B cell (primary cell): Measurements from ENCODE around the gene KIF23. TPM values are rescaled to one million over a fixed set of nuclear protein-coding genes. Genes with fewer than 3 reads are reported as not detected.

Source experiments
- ATAC-seq: fragments of 200-7000 bp; cut with Tn5 transposase; one replicate; pipeline ENCODE4 v1.10.0; 2021; ENCODE audit warnings: low read depth, mild to moderate bottlenecking, moderate number of reproducible peaks, moderate library complexity
- CTCF ChIA-PET: fragments of 350-600 bp; sonication (Branson Sonifier 250); formaldehyde crosslinking; loops from one replicate; lab custom pipeline; 2021; ENCODE audit warnings: antibody characterized with exemption, inconsistent platforms; lab: Charles Lee
- POLR2A ChIA-PET: fragments of 350-600 bp; sonication (Branson Sonifier 250); formaldehyde crosslinking; loops from one replicate; lab custom pipeline; 2021; ENCODE audit warnings: antibody characterized with exemption; lab: Charles Lee
- DNase-seq: peaks from one replicate; pipeline ENCODE4 v3.0.0; 2013
- H2AFZ ChIP-seq: 2 replicates; pipeline ENCODE4 v1.6.1; 2012; ENCODE audit warnings: mild to moderate bottlenecking, low read depth, low read length; ENCODE audit not compliant: insufficient read depth, poor library complexity, severe bottlenecking
- H3K27ac ChIP-seq, 2 donors: 1 replicate in 1 of 2; 2 replicates in 1 of 2; pipeline ENCODE4 v1.5.1; 2012 to 2013; ENCODE audit warnings: low read length in 2 of 2, mild to moderate bottlenecking in 2 of 2, moderate library complexity in 1 of 2
- H3K27me3 ChIP-seq, 4 experiments: fragments of 200-600 bp in 1 of 4; sonication (generic) in 1 of 4; replicated peaks in 1 of 4; 1 replicate in 2 of 4; 2 replicates in 2 of 4; pipeline versions ENCODE4 v1.6.1 to v1.7.0; 2013 to 2016; ENCODE audit warnings: low read length in 3 of 4, mild to moderate bottlenecking in 2 of 4, mixed read lengths in 1 of 4, moderate library complexity in 1 of 4; ENCODE audit not compliant: insufficient read depth in 4 of 4, control insufficient read depth in 3 of 4; ENCODE audit errors: control extremely low read depth in 1 of 4
- H3K36me3 ChIP-seq, 2 experiments: replicated peaks in 1 of 2; 1 replicate in 1 of 2; 2 replicates in 1 of 2; pipeline versions ENCODE4 v1.6.1 to v1.7.1; 2013; ENCODE audit warnings: low read length in 1 of 2; ENCODE audit not compliant: insufficient read depth in 2 of 2, control insufficient read depth in 1 of 2; ENCODE audit errors: control extremely low read depth in 1 of 2, extremely low read depth in 1 of 2
- H3K4me1 ChIP-seq, 2 donors: fragments of 200-600 bp in 1 of 2; sonication (generic) in 1 of 2; 1 replicate in 1 of 2; 2 replicates in 1 of 2; pipeline versions ENCODE4 v1.5.1 to v1.6.1; 2013 to 2017; ENCODE audit warnings: low read length in 2 of 2; ENCODE audit not compliant: control insufficient read depth in 2 of 2, insufficient read depth in 2 of 2
- H3K4me2 ChIP-seq: replicated peaks from 2 replicates; pipeline ENCODE3; 2012; ENCODE audit warnings: mild to moderate bottlenecking, low read depth, low read length; ENCODE audit not compliant: poor library complexity, severe bottlenecking
- H3K4me3 ChIP-seq, 5 experiments: fragments of 200-600 bp in 1 of 5; sonication (generic) in 1 of 5; 1 replicate in 3 of 5; 2 replicates in 2 of 5; pipeline versions ENCODE4 v1.5.1 to v1.7.0; 2011 to 2016; ENCODE audit warnings: low read length in 4 of 5, mild to moderate bottlenecking in 4 of 5, low read depth in 2 of 5, control low read depth in 1 of 5, moderate library complexity in 1 of 5; ENCODE audit not compliant: insufficient read depth in 1 of 5; ENCODE audit errors: control extremely low read depth in 1 of 5, extremely low read depth in 1 of 5
- H3K79me2 ChIP-seq: fragments of 200-600 bp; sonication (generic); one replicate; pipeline ENCODE4 v1.6.0; 2016; ENCODE audit warnings: low read length; ENCODE audit not compliant: control insufficient read depth, insufficient read depth
- H3K9ac ChIP-seq: fragments of 200-600 bp; sonication (generic); 2 replicates; pipeline ENCODE4 v1.6.1; 2017; ENCODE audit warnings: mild to moderate bottlenecking, low read length, moderate library complexity
- H3K9me3 ChIP-seq, 3 donors: one replicate each; pipeline versions ENCODE4 v1.6.1 to v1.7.1; 2013; ENCODE audit warnings: low read length in 2 of 3; ENCODE audit not compliant: control insufficient read depth in 2 of 3, insufficient read depth in 1 of 3; ENCODE audit errors: control extremely low read depth in 1 of 3
- H4K20me1 ChIP-seq: 2 replicates; pipeline ENCODE4 v1.6.0; 2012; ENCODE audit warnings: mild to moderate bottlenecking, low read length; ENCODE audit not compliant: insufficient read depth, control insufficient read depth, poor library complexity, severe bottlenecking
- H3K27ac Mint-ChIP-seq: one replicate; pipeline ENCODE4 v1.8.0; 2021; ENCODE audit warnings: mixed read lengths
- H3K27me3 Mint-ChIP-seq: one replicate; pipeline ENCODE4 v1.8.0; 2021; ENCODE audit warnings: mixed read lengths
- H3K4me1 Mint-ChIP-seq: one replicate; pipeline ENCODE4 v1.8.0; 2021; ENCODE audit warnings: mixed read lengths
- H3K4me3 Mint-ChIP-seq: one replicate; pipeline ENCODE4 v1.8.0; 2021; ENCODE audit warnings: mixed read lengths
- H3K9me3 Mint-ChIP-seq: one replicate; pipeline ENCODE4 v1.8.0; 2022; ENCODE audit warnings: mixed read lengths; ENCODE audit not compliant: insufficient read depth
- EZH2 ChIP-seq: IDR thresholded peaks from 2 replicates; pipeline ENCODE4 v1.6.1; 2012; ENCODE audit warnings: borderline replicate concordance, low read depth, mild to moderate bottlenecking, moderate library complexity, low read length; ENCODE audit not compliant: insufficient read depth, poor library complexity, severe bottlenecking
- WGBS: methylation state at CpG from one replicate; pipeline ENCODE4 v1.1.5; 2013; ENCODE audit warnings: missing lambda C conversion rate; ENCODE audit not compliant: insufficient coverage; 5-methylcytosine and 5-hydroxymethylcytosine counted together
- intact Hi-C: fragments of 100-400 bp; cut with micrococcal nuclease; formaldehyde crosslinking; loops from one replicate; pipeline ENCODE4 v1.10.0; 2022
- polyA plus RNA-seq: library from polyadenylated mRNA; depleted of rRNA; stranded (reverse); fragments of >200 nt; gene quantifications from 2 replicates; pipeline ENCODE4 v1.2.3, GENCODE V29; 2012
- small RNA-seq: library from RNA; depleted of rRNA; stranded (forward); fragments of <200 nt; gene quantifications from one replicate; pipeline ENCODE3, GENCODE V24; 2012; ENCODE audit warnings: low replicate concordance, low read depth; ENCODE audit not compliant: insufficient read length
- total RNA-seq, 2 donors: library from RNA; stranded (reverse); fragments of 120-200 nt in 1 of 2; gene quantifications; 1 replicate in 1 of 2; 2 replicates in 1 of 2; pipeline versions ENCODE4 v1.2.3 to v1.2.4, GENCODE V29; 2013 to 2022
- TF ChIP-seq, protein P1 (sequence below): fragments of 200-600 bp; IDR thresholded peaks from one replicate; pipeline ENCODE4 v1.8.0; 2022; ENCODE audit warnings: antibody characterized with exemption, mild to moderate bottlenecking

Gene KIF23
- total and polyA plus RNA-seq, 2 donors (not counting 1 experiment from before 2014, with no cell fraction given): 0.30 to 0.34 TPM

DNA sequence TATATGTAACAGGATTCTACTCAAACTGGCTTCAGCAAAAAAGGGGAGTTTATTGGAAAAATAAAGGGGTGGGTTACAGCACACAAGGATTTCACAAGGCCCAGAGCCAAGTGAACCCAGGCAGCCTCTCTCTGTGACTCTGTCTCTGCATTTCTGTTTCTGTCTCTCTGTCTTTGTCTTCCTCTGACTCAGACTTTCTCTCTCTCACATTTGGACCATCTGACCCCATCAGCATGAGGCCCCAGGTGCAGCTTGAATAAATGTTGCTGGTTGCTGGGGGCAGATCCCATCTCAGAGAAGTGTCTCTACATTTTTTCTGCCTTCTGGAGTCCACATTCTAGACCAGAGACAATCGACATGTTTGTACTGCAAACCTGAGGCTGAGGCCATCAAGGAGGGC is 83.5 kb downstream of the KIF23 start:
- no peaks in the 10 kb centered on the region for H3K79me2 ChIP-seq
- H3K36me3 ChIP-seq: no peaks in the 10 kb centered on the region
- H3K27ac ChIP-seq: no peak overlapping the region
- ATAC-seq (no peak), DNase-seq (no peak)
- H3K4me3 Mint-ChIP-seq: no peak overlapping the region
- no peaks in the 10 kb centered on the region for H3K4me1 ChIP-seq
- H4K20me1 ChIP-seq: no peaks in the 10 kb centered on the region
- H3K27ac Mint-ChIP-seq: no peak overlapping the region
- no peak overlapping the region for H3K4me2 ChIP-seq
- H3K9me3 ChIP-seq: no peaks in the 10 kb centered on the region
- TF ChIP-seq, protein P1, sequence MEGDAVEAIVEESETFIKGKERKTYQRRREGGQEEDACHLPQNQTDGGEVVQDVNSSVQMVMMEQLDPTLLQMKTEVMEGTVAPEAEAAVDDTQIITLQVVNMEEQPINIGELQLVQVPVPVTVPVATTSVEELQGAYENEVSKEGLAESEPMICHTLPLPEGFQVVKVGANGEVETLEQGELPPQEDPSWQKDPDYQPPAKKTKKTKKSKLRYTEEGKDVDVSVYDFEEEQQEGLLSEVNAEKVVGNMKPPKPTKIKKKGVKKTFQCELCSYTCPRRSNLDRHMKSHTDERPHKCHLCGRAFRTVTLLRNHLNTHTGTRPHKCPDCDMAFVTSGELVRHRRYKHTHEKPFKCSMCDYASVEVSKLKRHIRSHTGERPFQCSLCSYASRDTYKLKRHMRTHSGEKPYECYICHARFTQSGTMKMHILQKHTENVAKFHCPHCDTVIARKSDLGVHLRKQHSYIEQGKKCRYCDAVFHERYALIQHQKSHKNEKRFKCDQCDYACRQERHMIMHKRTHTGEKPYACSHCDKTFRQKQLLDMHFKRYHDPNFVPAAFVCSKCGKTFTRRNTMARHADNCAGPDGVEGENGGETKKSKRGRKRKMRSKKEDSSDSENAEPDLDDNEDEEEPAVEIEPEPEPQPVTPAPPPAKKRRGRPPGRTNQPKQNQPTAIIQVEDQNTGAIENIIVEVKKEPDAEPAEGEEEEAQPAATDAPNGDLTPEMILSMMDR: no peak
- TF ChIP-seq EZH2: no peak
- CTCF ChIA-PET: no interaction called here
- H3K9ac ChIP-seq: no peak overlapping the region
- POLR2A ChIA-PET: no interaction called here
- no peak overlapping the region for H2AFZ ChIP-seq
- WGBS: no CpG with 5 or more reads among the region's 1 CpG
- intact Hi-C loops: no loop called here
- H3K4me3 ChIP-seq: no peak overlapping the region
- H3K9me3 Mint-ChIP-seq: no peaks in the 10 kb centered on the region
- H3K27me3 Mint-ChIP-seq: peaks cover 6% of the 10 kb centered on the region
- H3K27me3 ChIP-seq: no peaks in the 10 kb centered on the region
- no peaks in the 10 kb centered on the region for H3K4me1 Mint-ChIP-seq

Small RNAs within 50 kb of the gene (small RNA-seq; reads per million reads assigned to genes)
- not detected for gene RF00012

Other genes starting within 250 kb of the KIF23 start
- gene PAQR5, start 115.4 kb upstream of the KIF23 start, total RNA-seq: not detected in 2 replicates
- gene PAQR5, start 115.4 kb upstream of the KIF23 start, polyA plus RNA-seq: not detected in 2 replicates
- gene RPLP1, start 38.5 kb downstream of the KIF23 start, total RNA-seq: 2,373 and 2,400 TPM in 2 replicates
- 1,921 and 2,470 TPM in 2 replicates for gene RPLP1, start 38.5 kb downstream of the KIF23 start, polyA plus RNA-seq